Testis (tissue), 2 donors: Measurements from ENCODE around the gene CACNG8.

Source experiments
- POLR2A ChIP-seq: fragments of 450-650 bp; IDR thresholded peaks from one replicate; pipeline ENCODE4 v1.6.1; 2017; ENCODE audit warnings: antibody characterized with exemption, mild to moderate bottlenecking, moderate library complexity
- TF ChIP-seq, protein P1 (sequence below), 3 experiments: fragments of 450-650 bp in 2 of 3; fragments of 200-600 bp in 1 of 3; sonication (generic) in 1 of 3; IDR thresholded peaks; one replicate each; pipeline ENCODE4 v1.5.1; 2016 to 2019; ENCODE audit warnings: antibody characterized with exemption in 3 of 3, mild to moderate bottlenecking in 2 of 3, moderate library complexity in 1 of 3

DNA sequence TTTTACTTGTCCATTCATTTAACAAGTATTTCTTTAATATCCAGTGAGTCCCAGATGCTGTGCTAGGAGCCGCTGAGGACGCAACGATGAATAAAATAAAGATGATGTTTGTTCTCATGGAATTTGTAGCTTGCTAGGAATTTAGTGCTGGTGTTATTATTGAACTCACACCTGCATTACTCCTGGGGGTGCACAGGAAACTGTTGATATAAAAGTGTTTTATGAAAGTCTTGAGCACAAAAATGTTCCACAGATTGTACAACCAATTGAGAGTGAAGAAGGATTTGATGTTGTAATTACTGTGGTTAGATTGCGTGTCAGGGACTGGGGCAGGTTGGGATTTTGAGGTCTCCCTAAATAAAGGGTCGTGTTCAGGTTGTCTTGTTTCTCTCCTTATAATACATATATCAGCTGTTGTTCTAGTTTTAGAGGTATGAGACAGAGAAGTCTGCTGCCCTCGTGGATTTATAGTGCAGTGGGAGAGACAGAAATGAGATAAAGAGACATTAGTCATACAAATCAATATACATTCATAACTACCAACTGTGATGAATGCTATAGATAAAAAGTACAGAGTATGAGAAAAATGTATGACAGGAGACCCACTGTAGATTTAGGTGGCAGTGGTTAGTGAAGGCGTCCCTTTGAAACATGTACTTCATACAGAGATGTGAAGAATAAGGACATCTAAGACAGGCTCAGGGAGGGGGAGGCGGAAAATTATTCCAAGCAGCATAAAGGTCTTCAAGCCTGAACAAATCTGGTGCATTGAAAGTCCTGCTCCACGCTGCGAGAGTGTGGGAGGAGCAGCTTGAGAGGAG is 40.0 kb downstream of the CACNG8 start:
- TF ChIP-seq, protein P1, sequence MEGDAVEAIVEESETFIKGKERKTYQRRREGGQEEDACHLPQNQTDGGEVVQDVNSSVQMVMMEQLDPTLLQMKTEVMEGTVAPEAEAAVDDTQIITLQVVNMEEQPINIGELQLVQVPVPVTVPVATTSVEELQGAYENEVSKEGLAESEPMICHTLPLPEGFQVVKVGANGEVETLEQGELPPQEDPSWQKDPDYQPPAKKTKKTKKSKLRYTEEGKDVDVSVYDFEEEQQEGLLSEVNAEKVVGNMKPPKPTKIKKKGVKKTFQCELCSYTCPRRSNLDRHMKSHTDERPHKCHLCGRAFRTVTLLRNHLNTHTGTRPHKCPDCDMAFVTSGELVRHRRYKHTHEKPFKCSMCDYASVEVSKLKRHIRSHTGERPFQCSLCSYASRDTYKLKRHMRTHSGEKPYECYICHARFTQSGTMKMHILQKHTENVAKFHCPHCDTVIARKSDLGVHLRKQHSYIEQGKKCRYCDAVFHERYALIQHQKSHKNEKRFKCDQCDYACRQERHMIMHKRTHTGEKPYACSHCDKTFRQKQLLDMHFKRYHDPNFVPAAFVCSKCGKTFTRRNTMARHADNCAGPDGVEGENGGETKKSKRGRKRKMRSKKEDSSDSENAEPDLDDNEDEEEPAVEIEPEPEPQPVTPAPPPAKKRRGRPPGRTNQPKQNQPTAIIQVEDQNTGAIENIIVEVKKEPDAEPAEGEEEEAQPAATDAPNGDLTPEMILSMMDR (IDR thresholded peaks at IDR 0.05), result no peak
- no peak for TF ChIP-seq POLR2A
